CD14-positive monocyte (primary cell): ENCODE data around the gene TACC2. TPM values are rescaled to one million over a fixed set of nuclear protein-coding genes. Genes with fewer than 3 reads are reported as not detected.

Experiments
- DNase-seq, 3 donors: peaks; one replicate each; pipeline ENCODE4 v3.0.0-alpha.2; 2011 to 2022
- H2AFZ ChIP-seq: 2 replicates; pipeline ENCODE4 v1.6.0; 2012; ENCODE audit warnings: mild to moderate bottlenecking, low read depth, low read length, inconsistent platforms; ENCODE audit not compliant: insufficient read depth, poor library complexity, severe bottlenecking
- H3K27ac ChIP-seq, 2 donors: 1 replicate in 1 of 2; 2 replicates in 1 of 2; pipeline ENCODE4 v1.5.1; 2012 to 2013; ENCODE audit warnings: low read length in 2 of 2, control low read depth in 1 of 2, inconsistent platforms in 1 of 2, low read depth in 1 of 2, mild to moderate bottlenecking in 1 of 2
- H3K27me3 ChIP-seq, 2 donors: one replicate each; pipeline versions ENCODE4 v1.6.0 to v1.6.1; 2011 to 2013; ENCODE audit warnings: low read length in 2 of 2; ENCODE audit not compliant: control insufficient read depth in 2 of 2, insufficient read depth in 2 of 2
- H3K36me3 ChIP-seq, 2 donors: replicated peaks in 1 of 2; 1 replicate in 1 of 2; 2 replicates in 1 of 2; pipeline versions ENCODE4 v1.5.1 to v1.6.1; 2012 to 2013; ENCODE audit warnings: low read length in 2 of 2, control low read depth in 1 of 2, inconsistent platforms in 1 of 2, mild to moderate bottlenecking in 1 of 2; ENCODE audit not compliant: insufficient read depth in 2 of 2, control insufficient read depth in 1 of 2
- H3K4me1 ChIP-seq, 2 donors: 1 replicate in 1 of 2; 2 replicates in 1 of 2; pipeline versions ENCODE4 v1.5.1 to v1.6.1; 2012 to 2013; ENCODE audit warnings: low read length in 2 of 2, control low read depth in 1 of 2, inconsistent platforms in 1 of 2, mild to moderate bottlenecking in 1 of 2, moderate library complexity in 1 of 2; ENCODE audit not compliant: insufficient read depth in 2 of 2, control insufficient read depth in 1 of 2
- H3K4me2 ChIP-seq: replicated peaks from 2 replicates; pipeline ENCODE3; 2012; ENCODE audit warnings: low read length, moderate library complexity, mild to moderate bottlenecking; ENCODE audit not compliant: poor library complexity, severe bottlenecking; ENCODE audit errors: extremely low read depth
- H3K4me3 ChIP-seq, 3 experiments: fragments of 200-600 bp in 1 of 3; sonication (generic) in 1 of 3; replicated peaks in 1 of 3; 1 replicate in 2 of 3; 2 replicates in 1 of 3; pipeline ENCODE4 v1.5.1; 2011 to 2013; ENCODE audit warnings: low read length in 3 of 3, mild to moderate bottlenecking in 3 of 3, control low read depth in 2 of 3, low read depth in 2 of 3, inconsistent platforms in 1 of 3, moderate library complexity in 1 of 3
- H3K79me2 ChIP-seq: 2 replicates; pipeline ENCODE4 v1.6.0; 2012; ENCODE audit warnings: mild to moderate bottlenecking, control low read depth, inconsistent platforms, low read length, moderate library complexity; ENCODE audit not compliant: insufficient read depth
- H3K9ac ChIP-seq: 2 replicates; pipeline ENCODE4 v1.6.0; 2017; ENCODE audit warnings: low read length, mild to moderate bottlenecking; ENCODE audit not compliant: insufficient read depth, poor library complexity, severe bottlenecking
- H3K9me3 ChIP-seq, 2 donors: replicated peaks in 1 of 2; 1 replicate in 1 of 2; 2 replicates in 1 of 2; pipeline versions ENCODE4 v1.5.1 to v1.6.1; 2012 to 2013; ENCODE audit warnings: low read length in 2 of 2, control low read depth in 1 of 2; ENCODE audit not compliant: control insufficient read depth in 1 of 2, insufficient read depth in 1 of 2
- H4K20me1 ChIP-seq: 2 replicates; pipeline ENCODE4 v1.6.0; 2012; ENCODE audit warnings: mild to moderate bottlenecking, low read length, control low read depth, moderate library complexity; ENCODE audit not compliant: insufficient read depth
- H3K27ac Mint-ChIP-seq, 7 donors: one replicate each; pipeline ENCODE4 v1.8.0; 2020; ENCODE audit warnings: mild to moderate bottlenecking in 7 of 7, mixed read lengths in 7 of 7, moderate library complexity in 6 of 7, inconsistent platforms in 2 of 7
- H3K27me3 Mint-ChIP-seq, 3 donors: one replicate each; pipeline ENCODE4 v1.8.0; 2021 to 2022; ENCODE audit warnings: low read depth in 3 of 3, mild to moderate bottlenecking in 3 of 3, mixed read lengths in 3 of 3, moderate library complexity in 3 of 3, inconsistent platforms in 1 of 3
- H3K36me3 Mint-ChIP-seq, 2 donors: one replicate each; pipeline ENCODE4 v1.8.0; 2020; ENCODE audit warnings: mixed read lengths in 2 of 2, inconsistent platforms in 1 of 2, mild to moderate bottlenecking in 1 of 2
- H3K4me1 Mint-ChIP-seq: one replicate; pipeline ENCODE4 v1.8.0; 2020; ENCODE audit warnings: mild to moderate bottlenecking, mixed read lengths
- H3K4me3 Mint-ChIP-seq, 2 donors: one replicate each; pipeline ENCODE4 v1.8.0; 2020; ENCODE audit warnings: mild to moderate bottlenecking in 2 of 2, mixed read lengths in 2 of 2, moderate library complexity in 1 of 2
- H3K9me3 Mint-ChIP-seq, 7 donors: one replicate each; pipeline ENCODE4 v1.8.0; 2020 to 2022; ENCODE audit warnings: mixed read lengths in 7 of 7, mild to moderate bottlenecking in 6 of 7, moderate library complexity in 6 of 7, inconsistent platforms in 2 of 7
- WGBS: methylation state at CpG from one replicate; pipeline ENCODE4 v1.1.5; 2013; ENCODE audit warnings: missing lambda C conversion rate; ENCODE audit not compliant: insufficient coverage; 5-methylcytosine and 5-hydroxymethylcytosine counted together
- intact Hi-C, 2 donors: fragments of 100-400 bp; cut with micrococcal nuclease; formaldehyde crosslinking; loops; one replicate each; pipeline versions ENCODE4 v1.15.0 to v1.15.1; 2023
- polyA plus RNA-seq, 3 donors: library from polyadenylated mRNA; depleted of rRNA in 1 of 3; unstranded in 2 of 3; stranded (reverse) in 1 of 3; fragments of 300-500 nt in 2 of 3; fragments of >200 nt in 1 of 3; fragmentation: Illumina TruSeq in 2 of 3; gene quantifications; 1 replicate in 2 of 3; 2 replicates in 1 of 3; pipeline ENCODE4 v1.2.3, GENCODE V29; 2012 to 2021
- TF ChIP-seq, protein P1 (sequence below): fragments of 200-600 bp; IDR thresholded peaks from one replicate; pipeline ENCODE4 v1.8.0; 2022; ENCODE audit warnings: antibody characterized with exemption, mild to moderate bottlenecking

Gene TACC2
- polyA plus RNA-seq, 3 donors: 0.03 TPM; not detected in 2

DNA sequence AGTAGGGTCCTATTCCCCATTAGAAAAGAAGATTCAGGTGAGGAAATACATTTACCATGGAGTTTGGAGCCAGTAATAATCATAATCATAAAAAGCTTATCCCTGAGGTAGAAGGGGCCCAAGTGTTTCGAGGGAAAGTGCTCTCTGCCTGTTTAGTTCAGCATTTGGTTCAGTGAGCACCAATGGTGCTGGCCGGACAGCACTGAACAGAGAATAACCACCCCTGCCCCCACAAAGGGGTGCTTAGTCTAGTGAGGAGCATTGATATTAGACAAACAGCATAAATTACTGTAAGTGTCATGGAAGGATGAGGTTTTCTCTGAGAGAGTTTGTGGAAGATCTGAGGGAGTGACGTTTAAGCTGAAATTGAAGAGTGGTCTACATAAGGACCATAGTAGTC lies 39.5 kb upstream of the TACC2 start:
- H3K27ac Mint-ChIP-seq: no peak overlapping the region

DNA sequence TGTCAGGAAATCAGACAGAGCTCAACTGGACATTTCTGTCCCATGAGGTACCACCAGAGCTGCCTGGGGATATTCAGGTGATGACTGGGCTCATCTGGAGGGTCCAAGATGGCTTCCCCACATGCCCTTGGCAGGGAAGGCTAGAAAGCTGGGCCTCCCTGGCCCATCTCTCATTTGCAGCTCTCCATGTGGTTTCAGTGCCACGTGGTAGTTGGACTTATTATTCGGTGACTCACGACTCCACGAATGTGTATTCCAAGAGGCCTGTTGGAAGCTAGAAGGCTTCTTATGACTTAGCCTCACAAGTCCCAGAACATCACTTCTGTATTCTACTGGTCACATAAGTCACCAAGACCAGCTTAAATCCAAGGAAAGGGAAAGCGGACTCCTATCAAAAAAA lies 36.7 kb upstream of the TACC2 start:
- Histone ChIP-seq H3K9ac (no peak overlapping the region), H3K4me3 (no peak overlapping the region), H2AFZ (no peak overlapping the region), H3K27me3 (no peaks in the 10 kb centered on the region), H3K9me3 (no peaks in the 10 kb centered on the region), H4K20me1 (no peaks in the 10 kb centered on the region), H3K4me2 (no peak overlapping the region), H3K36me3 (peaks cover 3 to 16% of the 10 kb centered on the region in 2 donors), H3K27ac (no peak overlapping the region), H3K79me2 (no peaks in the 10 kb centered on the region), H3K4me1 (no peaks in the 10 kb centered on the region)
- Mint-ChIP-seq H3K27ac (no peak overlapping the region), H3K4me3 (no peak overlapping the region), H3K27me3 (no peaks in the 10 kb centered on the region), H3K9me3 (peaks cover 0 to 2% (median 0%) of the 10 kb centered on the region in 7 donors), H3K4me1 (no peaks in the 10 kb centered on the region), H3K36me3 (peaks cover 21 to 28% of the 10 kb centered on the region in 2 donors)
- TF ChIP-seq, protein P1, sequence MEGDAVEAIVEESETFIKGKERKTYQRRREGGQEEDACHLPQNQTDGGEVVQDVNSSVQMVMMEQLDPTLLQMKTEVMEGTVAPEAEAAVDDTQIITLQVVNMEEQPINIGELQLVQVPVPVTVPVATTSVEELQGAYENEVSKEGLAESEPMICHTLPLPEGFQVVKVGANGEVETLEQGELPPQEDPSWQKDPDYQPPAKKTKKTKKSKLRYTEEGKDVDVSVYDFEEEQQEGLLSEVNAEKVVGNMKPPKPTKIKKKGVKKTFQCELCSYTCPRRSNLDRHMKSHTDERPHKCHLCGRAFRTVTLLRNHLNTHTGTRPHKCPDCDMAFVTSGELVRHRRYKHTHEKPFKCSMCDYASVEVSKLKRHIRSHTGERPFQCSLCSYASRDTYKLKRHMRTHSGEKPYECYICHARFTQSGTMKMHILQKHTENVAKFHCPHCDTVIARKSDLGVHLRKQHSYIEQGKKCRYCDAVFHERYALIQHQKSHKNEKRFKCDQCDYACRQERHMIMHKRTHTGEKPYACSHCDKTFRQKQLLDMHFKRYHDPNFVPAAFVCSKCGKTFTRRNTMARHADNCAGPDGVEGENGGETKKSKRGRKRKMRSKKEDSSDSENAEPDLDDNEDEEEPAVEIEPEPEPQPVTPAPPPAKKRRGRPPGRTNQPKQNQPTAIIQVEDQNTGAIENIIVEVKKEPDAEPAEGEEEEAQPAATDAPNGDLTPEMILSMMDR: no peak
- WGBS: 100% methylated on average over 3 of the region's 5 CpGs
- intact Hi-C loops: no loop called here
- DNase-seq: no peak

More for the DNA sequence above, 39.5 kb upstream of the TACC2 start:
- no peak for DNase-seq
- H3K36me3 Mint-ChIP-seq: peaks cover 0 to 7% of the 10 kb centered on the region in 2 donors
- peaks cover 0 to 2% (median 0%) of the 10 kb centered on the region in 3 donors for H3K27me3 Mint-ChIP-seq
- Histone ChIP-seq H3K4me1 (no peaks in the 10 kb centered on the region), H3K27me3 (no peaks in the 10 kb centered on the region), H3K9ac (no peak overlapping the region), H4K20me1 (no peaks in the 10 kb centered on the region), H3K27ac (no peak overlapping the region), H3K4me2 (no peak overlapping the region), H3K79me2 (no peaks in the 10 kb centered on the region), H3K9me3 (no peaks in the 10 kb centered on the region), H3K36me3 (no peaks in the 10 kb centered on the region), H3K4me3 (no peak overlapping the region), H2AFZ (no peak overlapping the region)
- H3K9me3 Mint-ChIP-seq: peaks cover 0 to 2% (median 0%) of the 10 kb centered on the region in 7 donors
- TF ChIP-seq, protein P1: no peak
- no peak overlapping the region for H3K4me3 Mint-ChIP-seq
- peaks cover 3% of the 10 kb centered on the region for H3K4me1 Mint-ChIP-seq
- intact Hi-C loops: no loop called here
- WGBS: 100% methylated on average over 1 of the region's 3 CpGs
